Measurements from ENCODE around the gene ERP27. TPM values are rescaled to one million over a fixed set of nuclear protein-coding genes. Genes with fewer than 3 reads are reported as not detected.
A peak's percentile ranks its signal among the peaks of the same experiment; 100 is the strongest.

The ERP27 gene
- total RNA-seq, 1 experiment from 2014 or later = 0.28 TPM

- no peak for DNase-seq (ENCODE audit: low spot score)
Measured at GRCh38 chr12:14904854-14905253, 33.5 kb downstream of the ERP27 start.

DNA sequence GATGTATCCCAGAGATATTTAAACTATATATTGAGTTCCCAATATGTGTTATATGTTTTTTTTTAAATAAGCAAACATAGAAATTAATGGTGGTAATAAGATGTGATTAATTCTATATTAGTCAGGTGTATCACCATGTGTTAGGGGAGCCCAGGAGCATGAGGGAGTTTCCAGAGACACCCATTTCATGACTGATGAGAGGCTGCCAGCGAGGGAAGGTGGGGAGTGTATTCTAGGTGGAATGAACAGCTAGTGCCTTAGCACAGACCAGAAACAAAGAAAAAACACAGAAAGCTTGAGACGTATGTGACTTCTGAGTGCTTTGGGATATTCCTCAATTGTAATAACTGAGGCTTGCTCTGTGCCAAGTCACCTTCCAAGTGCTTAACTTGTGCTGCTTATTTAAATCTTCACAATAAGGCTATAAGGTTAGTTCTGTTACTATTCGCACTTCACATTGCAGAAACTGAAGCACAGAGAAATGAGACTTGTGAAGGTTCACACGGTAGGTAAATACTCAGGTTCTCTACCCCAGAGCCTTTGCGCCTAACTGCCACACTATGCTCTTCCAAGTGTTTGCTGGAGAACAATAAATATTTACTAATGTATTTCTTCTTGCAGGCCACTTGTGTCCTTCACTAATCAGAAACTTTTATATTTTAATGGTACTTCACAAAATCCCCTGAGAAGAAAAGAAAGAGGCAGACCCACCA is 34.8 kb downstream of the ERP27 start:
- DNase-seq (ENCODE audit: low spot score) = no peak

DNA sequence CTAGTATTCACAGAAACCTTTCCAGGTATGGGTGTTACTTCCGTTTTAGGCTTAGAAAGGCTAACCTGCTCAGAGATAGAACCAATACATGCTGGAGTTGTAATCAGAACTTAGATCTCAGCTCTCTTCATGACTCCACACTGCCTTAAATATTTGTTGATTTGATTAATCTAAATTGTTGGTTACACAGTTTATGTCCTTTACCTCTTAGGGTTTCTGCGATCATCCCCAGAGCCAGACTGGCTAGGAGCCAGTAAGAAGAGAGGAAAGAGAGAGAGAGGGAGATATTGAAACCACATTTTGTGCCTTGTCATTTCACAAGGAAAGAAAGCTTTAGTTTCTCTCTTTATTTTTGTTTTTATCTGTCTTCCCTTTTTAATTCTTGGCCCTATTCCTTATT is 35.9 kb downstream of the ERP27 start:
- no peak for DNase-seq (ENCODE audit: low spot score)

DNA sequence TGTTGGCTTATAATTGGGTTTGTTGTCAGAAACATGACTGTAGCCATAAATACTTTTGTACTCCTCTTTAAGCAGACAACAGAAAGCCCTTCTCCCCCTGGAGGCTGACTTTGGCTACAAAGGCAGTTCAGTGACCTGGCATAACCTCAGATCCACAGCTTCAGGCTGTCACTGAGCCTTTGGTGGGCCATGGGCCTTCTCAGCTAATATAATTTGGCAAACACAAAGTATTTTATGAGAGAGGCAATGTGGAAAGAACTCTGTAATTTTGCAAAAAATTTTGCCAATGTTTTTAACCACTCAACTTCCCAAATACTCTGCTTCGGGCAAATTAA is 37.1 kb downstream of the ERP27 start:
- DNase-seq (ENCODE audit: low spot score) = no peak

DNA sequence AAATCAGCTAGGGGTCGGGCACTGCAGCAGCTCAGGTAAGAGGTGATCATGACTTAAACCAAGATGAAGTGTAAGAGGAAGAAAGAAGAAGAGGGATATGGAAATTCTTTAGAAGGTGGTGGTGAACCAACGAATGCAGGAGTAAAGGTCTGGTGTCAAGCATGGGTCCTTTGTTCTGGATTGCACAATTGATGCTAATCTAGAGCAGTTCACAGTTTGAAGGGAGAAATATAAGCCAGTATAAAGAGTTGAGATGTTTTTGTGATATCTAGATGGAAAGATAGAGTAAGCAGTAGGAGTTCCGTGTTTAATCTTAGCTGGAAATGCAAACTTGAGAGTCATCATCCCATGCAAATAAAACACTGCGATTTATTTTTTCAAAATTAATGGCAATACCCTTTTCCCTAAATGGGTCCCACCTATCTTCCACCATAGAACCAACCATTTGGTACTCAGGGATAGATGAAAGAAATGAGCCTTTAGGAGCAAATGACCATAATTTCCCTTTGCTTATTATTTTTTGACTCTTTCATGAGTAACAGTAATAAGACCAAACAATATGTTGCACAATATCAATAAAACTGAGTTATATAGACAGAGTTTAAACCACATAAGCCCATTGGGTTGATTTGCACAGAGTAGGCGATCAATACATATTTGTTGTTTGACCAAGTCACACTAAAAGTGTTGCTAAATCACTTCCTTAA is 37.7 kb downstream of the ERP27 start:
- no peak for DNase-seq (ENCODE audit: low spot score)

- DNase-seq (ENCODE audit: low spot score) = no peak
Measured at GRCh38 chr12:14896521-14897169, 41.7 kb downstream of the ERP27 start.

GRCh38 chr12:14893506-14894250 is 44.7 kb downstream of the ERP27 start:
- DNase-seq (ENCODE audit: low spot score) = no peak

DNA sequence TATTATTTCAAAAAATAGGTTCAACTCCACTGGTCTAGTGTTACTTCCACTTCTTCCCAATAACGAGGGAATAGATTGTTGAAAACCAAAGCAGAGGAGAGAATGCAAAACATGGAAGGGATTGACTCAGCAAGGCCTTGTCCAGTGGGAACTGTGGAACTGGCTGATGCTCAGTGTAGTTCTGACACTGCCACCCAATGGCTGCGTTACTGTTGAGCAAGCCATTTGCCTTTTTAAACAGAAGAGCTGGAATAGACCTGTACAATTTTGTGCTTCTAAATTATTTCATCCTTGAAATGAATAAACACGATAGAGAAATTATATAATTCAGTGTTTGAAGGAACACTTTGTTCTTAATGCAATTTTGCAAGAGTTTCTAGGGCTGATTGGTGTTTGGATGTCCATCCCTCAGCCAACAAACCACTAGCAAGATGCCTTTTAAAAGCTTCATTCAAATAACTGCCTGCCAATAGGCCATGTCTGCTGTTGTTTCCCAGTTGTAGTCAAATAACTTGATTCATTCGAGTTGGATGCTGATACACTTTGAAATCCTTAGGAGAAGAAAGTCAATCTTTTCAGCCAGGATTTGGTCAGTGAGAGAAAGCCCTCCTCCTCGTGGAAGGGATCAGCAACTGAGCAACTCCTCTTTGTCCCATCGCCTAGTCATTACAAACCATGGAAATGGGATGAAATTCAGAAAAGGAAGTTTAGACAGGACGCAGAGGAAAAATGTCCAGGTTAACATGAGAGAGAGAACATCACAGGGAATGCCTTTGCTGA is 45.4 kb downstream of the ERP27 start:
- peak; percentile 36 for DNase-seq (ENCODE audit: low spot score)

DNA sequence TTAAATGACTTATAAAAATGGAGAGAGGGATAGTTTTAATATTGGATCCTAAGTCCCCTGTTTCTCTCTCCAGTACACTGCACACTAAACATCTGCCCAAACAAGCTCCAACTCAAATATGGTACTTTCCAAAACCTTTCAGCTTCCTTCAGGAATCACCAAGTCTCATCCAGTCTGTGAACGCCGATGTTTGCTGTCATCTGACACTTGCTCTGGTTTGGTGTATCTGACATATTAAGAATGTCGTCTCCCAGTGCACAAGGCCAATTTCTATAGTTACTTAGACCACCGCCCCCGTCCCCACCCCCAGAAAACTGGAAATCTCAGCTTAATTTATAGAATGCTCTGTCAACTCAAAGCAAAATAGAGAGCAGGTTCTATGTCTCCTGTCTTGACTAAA is 47.6 kb downstream of the ERP27 start:
- DNase-seq (ENCODE audit: low spot score) = no peak

DNA sequence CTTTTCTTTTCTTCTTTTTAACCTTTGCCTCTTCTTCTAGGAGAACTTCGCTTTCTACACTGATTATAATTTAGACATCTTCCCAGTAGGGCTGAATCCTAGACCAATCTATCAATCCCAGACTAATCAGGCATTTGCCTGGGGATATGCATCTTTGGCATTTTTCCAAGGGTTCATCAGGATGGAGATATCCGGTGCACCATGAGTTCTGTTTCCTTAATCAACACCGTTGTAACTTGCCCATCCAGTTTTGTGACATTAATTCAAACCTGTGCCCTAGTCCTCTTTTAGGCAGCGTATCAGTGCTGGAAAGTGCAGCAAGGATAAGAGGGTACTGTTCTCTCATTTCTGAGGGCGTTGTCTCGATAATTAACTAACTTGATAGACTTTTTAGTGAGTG is 52.1 kb downstream of the ERP27 start:
- DNase-seq (ENCODE audit: low spot score) = peak; percentile 70

GRCh38 chr12:14885718-14886221 is 52.6 kb downstream of the ERP27 start, which contains the start of gene MGP:
Gene MGP, minus strand, starts transcription at chr12:14885854. Its CDS starts 63 bp downstream, at chr12:14885791.
- DNase-seq (ENCODE audit: low spot score) = peak; percentile 18

DNA sequence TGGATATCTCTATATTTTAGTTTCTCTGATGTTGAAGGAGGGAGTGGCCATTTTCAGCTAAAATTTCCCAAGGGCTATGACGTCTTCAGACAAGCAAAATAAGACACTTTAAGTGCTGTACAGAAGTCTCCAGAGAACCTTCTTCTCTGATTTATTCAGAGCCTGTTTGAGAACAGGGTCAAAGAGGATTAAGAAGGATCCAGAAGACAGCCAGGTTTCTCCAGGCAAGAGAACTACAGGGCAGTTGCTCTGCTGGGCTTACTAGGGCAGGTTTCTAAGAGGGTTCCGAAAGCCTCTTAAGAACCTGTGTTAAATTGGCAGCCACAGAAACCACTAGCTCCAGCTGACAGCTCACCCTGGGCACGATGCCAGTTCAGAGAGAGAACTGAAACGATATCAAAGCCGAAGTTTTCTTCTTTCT is 53.9 kb downstream of the ERP27 start:
- DNase-seq (ENCODE audit: low spot score) = peak; percentile 63

DNA sequence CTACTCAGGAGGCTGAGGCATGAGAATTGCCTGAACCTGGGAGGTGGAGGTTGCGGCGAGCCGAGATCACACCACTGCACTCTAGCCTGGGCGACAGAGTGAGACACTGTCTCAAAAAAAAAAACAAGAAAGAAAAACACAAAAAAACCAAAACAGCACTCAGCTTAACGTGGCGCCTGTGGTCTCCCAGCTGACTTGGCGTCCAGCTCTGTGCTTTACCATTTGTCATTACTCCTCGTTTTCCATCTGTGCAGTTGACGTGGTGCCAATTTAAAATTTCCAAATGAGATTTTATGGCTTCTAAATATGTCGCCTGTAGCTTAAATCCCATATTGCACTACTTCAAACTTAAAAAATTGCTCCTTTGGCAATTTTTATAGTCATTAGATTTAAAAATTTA is 54.7 kb downstream of the ERP27 start:
- DNase-seq (ENCODE audit: low spot score) = no peak

GRCh38 chr12:14880890-14881453 is 57.4 kb downstream of the ERP27 start:
- DNase-seq (ENCODE audit: low spot score) = no peak

GRCh38 chr12:14879222-14879933 is 59.0 kb downstream of the ERP27 start:
- DNase-seq (ENCODE audit: low spot score) = no peak

DNA sequence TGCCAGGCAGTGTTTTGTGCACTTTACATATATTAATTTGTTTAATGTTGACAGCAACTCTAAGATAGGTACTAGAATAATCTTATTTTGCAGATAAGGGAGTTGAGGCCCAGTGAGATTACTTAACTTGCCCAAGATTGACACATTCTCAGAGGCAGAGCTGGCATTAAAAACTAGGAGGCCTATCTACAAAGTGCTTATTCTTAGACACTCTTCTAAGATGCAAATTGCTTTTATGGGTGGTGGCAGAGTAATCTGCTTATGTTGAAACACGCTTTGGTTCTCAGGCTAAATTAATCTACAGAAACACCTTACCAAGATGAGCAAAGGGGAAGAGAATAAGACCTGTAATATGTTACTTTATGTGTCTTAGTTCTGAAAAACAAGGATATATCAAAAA is 59.8 kb downstream of the ERP27 start:
- no peak for DNase-seq (ENCODE audit: low spot score)

DNA sequence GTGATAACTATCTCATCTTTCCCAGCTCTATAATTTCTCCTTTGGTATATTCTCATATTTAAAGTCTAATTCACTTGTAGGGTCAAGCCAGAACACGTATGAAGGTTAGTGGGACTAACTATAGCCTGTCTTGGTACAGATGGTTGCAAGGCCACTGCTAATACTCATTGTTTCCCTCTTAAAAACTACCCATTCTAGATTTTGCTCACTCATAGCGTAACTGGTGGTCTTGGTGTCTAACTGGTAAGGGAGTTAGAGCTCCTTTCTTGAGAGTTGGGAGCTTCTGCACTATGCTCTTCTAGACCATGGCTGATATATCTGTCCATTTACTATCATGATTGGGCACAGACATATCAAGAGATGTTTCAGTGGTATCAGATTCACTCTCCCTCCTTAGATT is 61.5 kb downstream of the ERP27 start:
- no peak for DNase-seq (ENCODE audit: low spot score)

DNA sequence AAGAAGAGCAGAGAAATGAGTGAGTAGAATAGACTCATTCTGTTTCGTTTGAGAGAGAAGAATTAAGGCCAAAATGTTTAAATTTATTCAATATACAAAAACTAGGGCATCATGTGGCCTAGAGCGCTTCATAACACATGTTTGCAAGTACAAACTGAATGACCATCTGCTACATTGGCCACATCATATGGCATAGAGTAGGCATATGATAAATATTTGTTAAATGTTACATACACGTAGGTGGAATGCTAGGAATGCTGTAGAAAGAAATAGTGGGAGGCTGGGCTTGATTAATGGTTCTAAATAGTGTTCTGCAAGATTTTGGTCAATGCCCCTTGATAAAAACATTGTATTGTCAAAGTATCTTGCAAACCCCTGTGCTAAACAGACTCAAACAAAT is 63.5 kb downstream of the ERP27 start:
- no peak for DNase-seq (ENCODE audit: low spot score)

DNA sequence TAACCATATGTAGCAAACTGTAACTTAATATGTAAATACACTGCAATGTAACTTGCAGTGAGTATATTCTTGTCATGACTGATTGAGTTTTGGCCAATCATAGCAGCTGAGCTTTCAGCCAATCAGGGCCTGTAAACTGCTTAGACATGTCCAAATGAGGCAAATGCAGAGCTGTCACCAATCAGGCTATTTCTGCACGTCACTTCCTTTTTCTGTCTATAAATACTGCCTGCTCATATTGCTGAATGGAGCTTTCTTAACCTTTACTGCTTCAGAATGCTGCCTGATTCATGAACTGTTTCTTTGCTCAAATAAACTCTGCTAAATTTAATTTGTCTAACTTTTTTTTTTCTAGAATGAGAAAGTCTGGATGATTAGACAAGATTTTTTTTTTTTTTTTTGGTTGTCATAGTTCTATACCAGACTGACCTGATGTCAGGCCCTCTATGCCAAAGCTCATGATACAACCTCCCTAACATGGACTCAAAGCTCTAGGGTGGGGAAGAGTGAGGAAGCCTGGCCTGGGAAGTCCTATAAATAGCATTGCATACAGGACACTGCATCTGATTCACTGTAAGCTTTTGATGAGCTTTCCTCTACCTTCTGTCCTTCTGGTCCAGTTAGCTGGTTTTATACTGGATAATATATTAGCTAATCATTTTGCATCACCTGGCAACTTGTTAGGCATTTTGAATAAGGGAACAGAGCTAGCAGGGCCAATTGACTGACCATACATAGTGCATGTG is 64.7 kb downstream of the ERP27 start:
- no peak for DNase-seq (ENCODE audit: low spot score)

Data from HT-29 (cell line).